ENCODE measurements around the gene SCRN3.

Gene SCRN3

GRCh38 chr2:174477759-174478158 lies 82.2 kb downstream of the SCRN3 start:
- in situ Hi-C loops (cut with MboI; ENCODE audit: low sequenced_read_pairs), result no loop called here

Data from HL-60/S4 (cell line).